ENCODE results near the gene WASF2. TPM values are rescaled to one million over a fixed set of nuclear protein-coding genes. Genes with fewer than 3 reads are reported as not detected.

The WASF2 gene
- total and polyA plus RNA-seq, 2 of the 8 experiments (the other 6 are each of a cell fraction or from before 2014, with no cell fraction given): 32.1 to 86.6 TPM

GRCh38 chr1:27399251-27400025 lies 90.5 kb downstream of the WASF2 start (continued):
- TF ChIP-seq BACH1 (IDR thresholded peaks at IDR 0.05; ENCODE audit: low read length): no peak

Data from H1 (cell line).